ENCODE results near the gene ZCCHC7.
"Not testable (repeated sequence)": the region's sequence is repeated elsewhere in the genome, so short reads cannot be mapped to it uniquely, and the experiment has no call there.

ZCCHC7 gene

GRCh38 chr9:37120843-37121335 lies 515 bp downstream of the ZCCHC7 start:
- DNase-seq (ENCODE audit: low spot score): not testable (repeated sequence)

- no peak for DNase-seq (ENCODE audit: low spot score)
Measured at GRCh38 chr9:37121881-37122280, 1.5 kb downstream of the ZCCHC7 start.

GRCh38 chr9:37126214-37126788 lies 5.9 kb downstream of the ZCCHC7 start:
- no peak for DNase-seq (ENCODE audit: low spot score)

- DNase-seq (ENCODE audit: low spot score): no peak
Measured at GRCh38 chr9:37127018-37127417, 6.6 kb downstream of the ZCCHC7 start.

- no peak for DNase-seq (ENCODE audit: low spot score)
Measured at GRCh38 chr9:37128051-37128450, 7.7 kb downstream of the ZCCHC7 start.

- no peak for DNase-seq (ENCODE audit: low spot score)
Measured at GRCh38 chr9:37134166-37134565, 13.8 kb downstream of the ZCCHC7 start.

GRCh38 chr9:37141015-37141414 lies 20.6 kb downstream of the ZCCHC7 start:
- no peak for DNase-seq (ENCODE audit: low spot score)

GRCh38 chr9:37144762-37145161 lies 24.4 kb downstream of the ZCCHC7 start:
- DNase-seq (ENCODE audit: low spot score): no peak

- no peak for DNase-seq (ENCODE audit: low spot score)
Measured at GRCh38 chr9:37146410-37146809, 26.0 kb downstream of the ZCCHC7 start.

- DNase-seq (ENCODE audit: low spot score): no peak
Measured at GRCh38 chr9:37148181-37148580, 27.8 kb downstream of the ZCCHC7 start.

- DNase-seq (ENCODE audit: low spot score): no peak
Measured at GRCh38 chr9:37149666-37150308, 29.4 kb downstream of the ZCCHC7 start.

GRCh38 chr9:37150415-37150814 lies 30.0 kb downstream of the ZCCHC7 start:
- DNase-seq (ENCODE audit: low spot score): no peak

GRCh38 chr9:37151812-37152211 lies 31.4 kb downstream of the ZCCHC7 start:
- DNase-seq (ENCODE audit: low spot score): no peak

- no peak for DNase-seq (ENCODE audit: low spot score)
Measured at GRCh38 chr9:37152365-37152764, 32.0 kb downstream of the ZCCHC7 start.

- DNase-seq (ENCODE audit: low spot score): no peak
Measured at GRCh38 chr9:37155601-37156000, 35.2 kb downstream of the ZCCHC7 start.

- DNase-seq (ENCODE audit: low spot score): no peak
Measured at GRCh38 chr9:37156205-37156604, 35.8 kb downstream of the ZCCHC7 start.

GRCh38 chr9:37156781-37157356 lies 36.5 kb downstream of the ZCCHC7 start:
- DNase-seq (ENCODE audit: low spot score): peak; percentile 6

- no peak for DNase-seq (ENCODE audit: low spot score)
Measured at GRCh38 chr9:37157726-37158377, 37.5 kb downstream of the ZCCHC7 start.

GRCh38 chr9:37163299-37163698 lies 42.9 kb downstream of the ZCCHC7 start:
- DNase-seq (ENCODE audit: low spot score): no peak

GRCh38 chr9:37164335-37164734 lies 44.0 kb downstream of the ZCCHC7 start:
- DNase-seq (ENCODE audit: low spot score): not testable (repeated sequence)

GRCh38 chr9:37165644-37166043 lies 45.3 kb downstream of the ZCCHC7 start:
- no peak for DNase-seq (ENCODE audit: low spot score)

- no peak for DNase-seq (ENCODE audit: low spot score)
Measured at GRCh38 chr9:37167456-37168047, 47.2 kb downstream of the ZCCHC7 start.

- no peak for DNase-seq (ENCODE audit: low spot score)
Measured at GRCh38 chr9:37172557-37172956, 52.2 kb downstream of the ZCCHC7 start.
